NCI-H1436 (cell line): ENCODE results near the gene EFCAB8.

ENCODE experiments used
- DNase-seq: peaks from one replicate; lab custom pipeline; 2025; lab: John Stamatoyannopoulos, UW

EFCAB8 gene

GRCh38 chr20:33007376-33008335, 148.9 kb downstream of the EFCAB8 start, which contains the start of gene BPIFB2:
Gene BPIFB2 (plus strand): TSS chr20:33007704. CDS start chr20:33008575, 871 bp downstream.
- no peak for DNase-seq

- DNase-seq, result no peak
Measured at GRCh38 chr20:33008336-33009213, 149.9 kb downstream of the EFCAB8 start.

- DNase-seq, result no peak
Measured at GRCh38 chr20:33009214-33010132, 150.8 kb downstream of the EFCAB8 start.

GRCh38 chr20:33010133-33010504, 151.4 kb downstream of the EFCAB8 start:
- no peak for DNase-seq

GRCh38 chr20:33010674-33011449, 152.1 kb downstream of the EFCAB8 start:
- no peak for DNase-seq
